HG03196 (cell line): Measurements from ENCODE around the gene ARSJ.

Source experiments
- ATAC-seq: cut with Tn5 transposase; IDR thresholded peaks from one replicate; pipeline ENCODE4 v1.9.1; 2021; ENCODE audit not compliant: unreplicated experiment

The ARSJ gene

GRCh38 chr4:113990886-113991285, 11.4 kb upstream of the ARSJ start:
- ATAC-seq, result no peak

- no peak for ATAC-seq
Observed at GRCh38 chr4:113987382-113987941, 8.0 kb upstream of the ARSJ start.

- ATAC-seq, result no peak
Observed at GRCh38 chr4:113982181-113982580, 2.7 kb upstream of the ARSJ start.

- ATAC-seq, result no peak
Observed at GRCh38 chr4:113981591-113981990, 2.1 kb upstream of the ARSJ start.

GRCh38 chr4:113979905-113980615, 613 bp upstream of the ARSJ start:
- ATAC-seq, result peak; percentile 25

- no peak for ATAC-seq
Observed at GRCh38 chr4:113978561-113979147, 793 bp downstream of the ARSJ start.

- no peak for ATAC-seq
Observed at GRCh38 chr4:113978105-113978504, 1.3 kb downstream of the ARSJ start.

GRCh38 chr4:113977526-113977855, 2.0 kb downstream of the ARSJ start:
- ATAC-seq, result no peak

GRCh38 chr4:113976741-113977525, 2.5 kb downstream of the ARSJ start:
- no peak for ATAC-seq

- no peak for ATAC-seq
Observed at GRCh38 chr4:113975578-113975977, 3.9 kb downstream of the ARSJ start.

- no peak for ATAC-seq
Observed at GRCh38 chr4:113974467-113974866, 5.0 kb downstream of the ARSJ start.

- ATAC-seq, result no peak
Observed at GRCh38 chr4:113973345-113973744, 6.1 kb downstream of the ARSJ start.

- no peak for ATAC-seq
Observed at GRCh38 chr4:113972781-113973180, 6.7 kb downstream of the ARSJ start.

GRCh38 chr4:113971706-113972360, 7.6 kb downstream of the ARSJ start:
- no peak for ATAC-seq

GRCh38 chr4:113969709-113970334, 9.6 kb downstream of the ARSJ start:
- no peak for ATAC-seq

GRCh38 chr4:113968473-113968872, 11.0 kb downstream of the ARSJ start:
- ATAC-seq, result no peak

- no peak for ATAC-seq
Observed at GRCh38 chr4:113967687-113968086, 11.8 kb downstream of the ARSJ start.

- ATAC-seq, result no peak
Observed at GRCh38 chr4:113962719-113963265, 16.7 kb downstream of the ARSJ start.

- ATAC-seq, result no peak
Observed at GRCh38 chr4:113962016-113962347, 17.5 kb downstream of the ARSJ start.

- ATAC-seq, result no peak
Observed at GRCh38 chr4:113960684-113961321, 18.6 kb downstream of the ARSJ start.
